Gastrocnemius medialis (tissue), 4 donors: ENCODE data around the gene RPS6KL1. TPM values are rescaled to one million over a fixed set of nuclear protein-coding genes. Genes with fewer than 3 reads are reported as not detected.

ENCODE experiments used
- ATAC-seq, 2 donors: fragments of 150-250 bp; one replicate each; pipeline ENCODE4 v1.9.1; 2016
- DNase-seq, 2 donors: peaks; one replicate each; pipeline ENCODE4 v3.0.0-alpha.2; 2019
- H3K27ac ChIP-seq, 4 donors: fragments of 200-600 bp; sonication (generic); 1 replicate in 1 of 4; 2 replicates in 3 of 4; pipeline ENCODE4 v1.5.1; 2016 to 2018; ENCODE audit warnings: mild to moderate bottlenecking in 2 of 4, moderate library complexity in 1 of 4
- H3K27me3 ChIP-seq, 3 donors: fragments of 200-600 bp; sonication (generic) in 2 of 3; 1 replicate in 1 of 3; 2 replicates in 2 of 3; pipeline versions ENCODE4 v1.5.1 to v1.6.0; 2016 to 2019; ENCODE audit warnings: mild to moderate bottlenecking in 1 of 3, moderate library complexity in 1 of 3
- H3K36me3 ChIP-seq, 2 donors: fragments of 200-600 bp; sonication (generic) in 1 of 2; one replicate each; pipeline ENCODE4 v1.5.1; 2017 to 2018
- H3K4me1 ChIP-seq, 2 donors: fragments of 200-600 bp; sonication (generic) in 1 of 2; one replicate each; pipeline ENCODE4 v1.5.1; 2016 to 2017; ENCODE audit warnings: mild to moderate bottlenecking in 2 of 2
- H3K4me3 ChIP-seq, 4 donors: fragments of 200-600 bp; sonication (generic) in 3 of 4; 1 replicate in 1 of 4; 2 replicates in 3 of 4; pipeline ENCODE4 v1.5.1; 2016 to 2019; ENCODE audit warnings: mild to moderate bottlenecking in 2 of 4
- H3K9me3 ChIP-seq, 3 donors: fragments of 200-600 bp; sonication (generic) in 2 of 3; 1 replicate in 1 of 3; 2 replicates in 2 of 3; pipeline ENCODE4 v1.5.1; 2016 to 2019
- CTCF ChIP-seq, 5 experiments: fragments of 450-650 bp in 3 of 5; fragments of 200-600 bp in 2 of 5; sonication (generic) in 2 of 5; IDR thresholded peaks in 4 of 5; conservative IDR thresholded peaks in 1 of 5; 1 replicate in 4 of 5; 2 replicates in 1 of 5; pipeline ENCODE4 v1.5.1; 2016 to 2019; ENCODE audit warnings: antibody characterized with exemption in 5 of 5, mild to moderate bottlenecking in 3 of 5, moderate library complexity in 3 of 5
- POLR2A ChIP-seq, 2 donors: fragments of 450-650 bp; IDR thresholded peaks; one replicate each; pipeline ENCODE4 v1.6.1; 2017; ENCODE audit warnings: antibody characterized with exemption in 2 of 2, mild to moderate bottlenecking in 2 of 2, moderate library complexity in 2 of 2
- in situ Hi-C, 4 donors: fragments of 200-750 bp; cut with MboI; loops; one replicate each; pipeline versions ENCODE4 v1.15.0 to v1.8.0; 2017; ENCODE audit warnings: low sequenced_read_pairs in 4 of 4
- intact Hi-C: fragments of 100-400 bp; cut with DNase I; formaldehyde crosslinking; loops from one replicate; pipeline ENCODE4 v1.15.1; 2023; ENCODE audit warnings: low total_unique reads
- total RNA-seq, 4 donors: library from RNA; depleted of rRNA; stranded (reverse); fragments of >200 nt; gene quantifications; one replicate each; pipeline versions ENCODE4 v1.1.0 to v1.2.3, GENCODE V29; 2016

The RPS6KL1 gene
- total RNA-seq, 4 donors from 2014 or later: 11.7 to 34.4 (median 18.7) TPM

GRCh38 chr14:74897642-74898041 lies 25.4 kb downstream of the RPS6KL1 start:
- ATAC-seq: no peak

GRCh38 chr14:74896400-74896799 lies 26.7 kb downstream of the RPS6KL1 start:
- no peak for TF ChIP-seq POLR2A (IDR thresholded peaks at IDR 0.05)
- TF ChIP-seq CTCF (IDR thresholded peaks at IDR 0.05 in 4 of 5, conservative IDR thresholded peaks at IDR 0.05 in 1 of 5): no peak
- Histone ChIP-seq H3K27me3 (no peaks in the 10 kb centered on the region), H3K4me1 (no peaks in the 10 kb centered on the region), H3K27ac (no peak overlapping the region), H3K9me3 (no peaks in the 10 kb centered on the region), H3K36me3 (peaks cover 11 to 99% of the 10 kb centered on the region in 2 donors), H3K4me3 (no peak overlapping the region)
- ATAC-seq: no peak
- no peak for DNase-seq
- intact Hi-C loops: no loop called here
- in situ Hi-C loops: loop anchor here in 1 of 4 donors (5.0 kb wide), 1 partner anchor 34 kb away; no protein-coding TSS in a partner anchor

More at GRCh38 chr14:74897642-74898041, 25.4 kb downstream of the RPS6KL1 start:
- Histone ChIP-seq H3K4me1 (no peaks in the 10 kb centered on the region), H3K27ac (no peak overlapping the region), H3K36me3 (peaks cover 11 to 99% of the 10 kb centered on the region in 2 donors), H3K27me3 (no peaks in the 10 kb centered on the region), H3K4me3 (no peak overlapping the region), H3K9me3 (no peaks in the 10 kb centered on the region)
- in situ Hi-C loops: loop anchor here in 1 of 4 donors (5.0 kb wide), 1 partner anchor 35 kb away; no protein-coding TSS in a partner anchor
- TF ChIP-seq CTCF (IDR thresholded peaks at IDR 0.05 in 4 of 5, conservative IDR thresholded peaks at IDR 0.05 in 1 of 5): no peak
- TF ChIP-seq POLR2A (IDR thresholded peaks at IDR 0.05): no peak
- DNase-seq: no peak
- intact Hi-C loops: no loop called here

GRCh38 chr14:74893614-74894091 lies 29.4 kb downstream of the RPS6KL1 start:
- DNase-seq (no peak), ATAC-seq (no peak)
- Histone ChIP-seq H3K9me3 (no peaks in the 10 kb centered on the region), H3K36me3 (peaks cover 4 to 95% of the 10 kb centered on the region in 2 donors), H3K4me3 (no peak overlapping the region), H3K27me3 (no peaks in the 10 kb centered on the region), H3K4me1 (peaks cover 0 to 3% of the 10 kb centered on the region in 2 donors), H3K27ac (no peak overlapping the region)
- in situ Hi-C loops (no loop called here), intact Hi-C loops (loop anchor here (2.0 kb wide), 1 partner anchor 27 kb away; no protein-coding TSS in a partner anchor)
- no peak for TF ChIP-seq POLR2A (IDR thresholded peaks at IDR 0.05)
- TF ChIP-seq CTCF (IDR thresholded peaks at IDR 0.05 in 4 of 5, conservative IDR thresholded peaks at IDR 0.05 in 1 of 5): no peak

- TF ChIP-seq CTCF (IDR thresholded peaks at IDR 0.05 in 4 of 5, conservative IDR thresholded peaks at IDR 0.05 in 1 of 5): no peak
- Histone ChIP-seq H3K4me1 (peaks cover under 1 to 12% of the 10 kb centered on the region in 2 donors), H3K4me3 (no peak overlapping the region), H3K27me3 (no peaks in the 10 kb centered on the region), H3K9me3 (no peaks in the 10 kb centered on the region), H3K27ac (no peak overlapping the region), H3K36me3 (peaks cover 3 to 86% of the 10 kb centered on the region in 2 donors)
- ATAC-seq (no peak), DNase-seq (no peak)
- intact Hi-C loops: loop anchor here (2.0 kb wide), 1 partner anchor 26 kb away; no protein-coding TSS in a partner anchor
- in situ Hi-C loops: no loop called here
These were observed 30.3 kb downstream of the RPS6KL1 start for GRCh38 chr14:74892745-74893144.
